Stimulated activated CD4-positive, alpha-beta T cell treated with anti-CD3 and anti-CD28 coated beads, Interleukin-2, amount 100 ng/mL, for 24 hours (primary cell): ENCODE data around the gene OR1L4.

Source experiments
- DNase-seq, 2 donors: peaks; one replicate each; pipeline ENCODE4 v3.0.0-alpha.2; 2020

The OR1L4 gene

GRCh38 chr9:122723690-122724089 is at the start of gene OR1L4:
Gene OR1L4 (plus strand): TSS chr9:122723990. CDS start chr9:122723990, 0 bp downstream.
- no peak for DNase-seq

GRCh38 chr9:122684851-122685250 is 38.9 kb upstream of the OR1L4 start:
- DNase-seq = no peak

GRCh38 chr9:122695696-122696095 is 28.1 kb upstream of the OR1L4 start:
- no peak for DNase-seq

GRCh38 chr9:122718038-122718437 is 5.8 kb upstream of the OR1L4 start:
- no peak for DNase-seq

- no peak for DNase-seq
These were observed 4.6 kb upstream of the OR1L4 start for GRCh38 chr9:122719218-122719617.

GRCh38 chr9:122742003-122742402 is 18.2 kb downstream of the OR1L4 start, which contains the start of gene OR1L6:
Gene OR1L6 (plus strand): TSS chr9:122742303. CDS start chr9:122749848, 7,545 bp downstream.
- DNase-seq = no peak

- DNase-seq = no peak
These were observed 31.0 kb downstream of the OR1L4 start for GRCh38 chr9:122754825-122755224.

- no peak for DNase-seq
These were observed 44.0 kb downstream of the OR1L4 start for GRCh38 chr9:122767817-122768216.
